Activated effector memory CD4-positive, alpha-beta T cell treated with anti-CD3 and anti-CD28 coated beads, Interleukin-2, amount 50 U/mL, for 16 hours (primary cell): ENCODE measurements around the gene ENTHD1.

Experiments used
- DNase-seq: peaks from one replicate; pipeline ENCODE4 v3.0.0-alpha.2; 2020

The ENTHD1 gene

GRCh38 chr22:39839204-39839603 lies 54.4 kb downstream of the ENTHD1 start:
- no peak for DNase-seq

GRCh38 chr22:39833610-39834009 lies 60.0 kb downstream of the ENTHD1 start:
- DNase-seq: no peak

- DNase-seq: no peak
Measured at GRCh38 chr22:39833093-39833492, 60.5 kb downstream of the ENTHD1 start.

- DNase-seq: no peak
Measured at GRCh38 chr22:39832627-39833074, 60.9 kb downstream of the ENTHD1 start.

GRCh38 chr22:39825661-39826102 lies 67.9 kb downstream of the ENTHD1 start:
- no peak for DNase-seq

- DNase-seq: no peak
Measured at GRCh38 chr22:39821008-39821407, 72.6 kb downstream of the ENTHD1 start.

GRCh38 chr22:39820256-39820655 lies 73.3 kb downstream of the ENTHD1 start:
- no peak for DNase-seq

- no peak for DNase-seq
Measured at GRCh38 chr22:39819429-39819828, 74.1 kb downstream of the ENTHD1 start.

- no peak for DNase-seq
Measured at GRCh38 chr22:39818094-39818493, 75.5 kb downstream of the ENTHD1 start.

GRCh38 chr22:39815932-39816331 lies 77.6 kb downstream of the ENTHD1 start:
- no peak for DNase-seq

GRCh38 chr22:39814899-39815298 lies 78.7 kb downstream of the ENTHD1 start:
- no peak for DNase-seq

- no peak for DNase-seq
Measured at GRCh38 chr22:39809772-39810557, 83.6 kb downstream of the ENTHD1 start.

GRCh38 chr22:39808081-39808480 lies 85.5 kb downstream of the ENTHD1 start:
- peak; percentile 71 for DNase-seq

GRCh38 chr22:39806109-39806508 lies 87.5 kb downstream of the ENTHD1 start:
- DNase-seq: no peak

- no peak for DNase-seq
Measured at GRCh38 chr22:39805117-39805516, 88.4 kb downstream of the ENTHD1 start.

- DNase-seq: no peak
Measured at GRCh38 chr22:39802682-39803081, 90.9 kb downstream of the ENTHD1 start.

GRCh38 chr22:39800790-39801520 lies 92.6 kb downstream of the ENTHD1 start:
- DNase-seq: no peak

GRCh38 chr22:39797528-39798147 lies 95.9 kb downstream of the ENTHD1 start:
- DNase-seq: no peak

GRCh38 chr22:39789788-39790187 lies 103.8 kb downstream of the ENTHD1 start:
- no peak for DNase-seq

- no peak for DNase-seq
Measured at GRCh38 chr22:39785232-39785631, 108.3 kb downstream of the ENTHD1 start.

- no peak for DNase-seq
Measured at GRCh38 chr22:39777716-39778454, 115.7 kb downstream of the ENTHD1 start.

GRCh38 chr22:39776295-39777009 lies 117.1 kb downstream of the ENTHD1 start:
- no peak for DNase-seq
